ENCODE measurements around the gene COBL.

Gene COBL

DNA sequence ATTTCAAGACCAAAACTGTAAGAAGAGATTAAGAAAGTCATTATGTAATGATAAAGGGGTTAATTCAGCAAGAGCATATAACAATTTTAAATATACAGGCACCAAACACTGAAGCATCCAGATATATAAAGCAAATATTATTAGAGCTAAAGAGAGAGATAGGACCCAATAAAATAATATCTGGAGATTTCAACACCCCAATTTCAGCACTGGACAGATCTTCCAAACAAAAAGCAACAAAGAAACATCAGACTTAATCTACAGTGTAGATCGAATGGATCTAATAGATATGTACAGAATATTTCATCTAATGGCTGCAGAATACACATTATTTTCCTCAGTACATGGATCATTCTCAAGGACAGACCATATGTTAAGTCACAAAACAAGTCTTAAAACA is 151.3 kb downstream of the COBL start:
- TF ChIP-seq, protein P1, sequence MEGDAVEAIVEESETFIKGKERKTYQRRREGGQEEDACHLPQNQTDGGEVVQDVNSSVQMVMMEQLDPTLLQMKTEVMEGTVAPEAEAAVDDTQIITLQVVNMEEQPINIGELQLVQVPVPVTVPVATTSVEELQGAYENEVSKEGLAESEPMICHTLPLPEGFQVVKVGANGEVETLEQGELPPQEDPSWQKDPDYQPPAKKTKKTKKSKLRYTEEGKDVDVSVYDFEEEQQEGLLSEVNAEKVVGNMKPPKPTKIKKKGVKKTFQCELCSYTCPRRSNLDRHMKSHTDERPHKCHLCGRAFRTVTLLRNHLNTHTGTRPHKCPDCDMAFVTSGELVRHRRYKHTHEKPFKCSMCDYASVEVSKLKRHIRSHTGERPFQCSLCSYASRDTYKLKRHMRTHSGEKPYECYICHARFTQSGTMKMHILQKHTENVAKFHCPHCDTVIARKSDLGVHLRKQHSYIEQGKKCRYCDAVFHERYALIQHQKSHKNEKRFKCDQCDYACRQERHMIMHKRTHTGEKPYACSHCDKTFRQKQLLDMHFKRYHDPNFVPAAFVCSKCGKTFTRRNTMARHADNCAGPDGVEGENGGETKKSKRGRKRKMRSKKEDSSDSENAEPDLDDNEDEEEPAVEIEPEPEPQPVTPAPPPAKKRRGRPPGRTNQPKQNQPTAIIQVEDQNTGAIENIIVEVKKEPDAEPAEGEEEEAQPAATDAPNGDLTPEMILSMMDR (IDR thresholded peaks at IDR 0.05; ENCODE audit: low read depth, low read length), result no peak
- H3K4me3 ChIP-seq (ENCODE audit: low read depth, low read length), result no peak overlapping the region

DNA sequence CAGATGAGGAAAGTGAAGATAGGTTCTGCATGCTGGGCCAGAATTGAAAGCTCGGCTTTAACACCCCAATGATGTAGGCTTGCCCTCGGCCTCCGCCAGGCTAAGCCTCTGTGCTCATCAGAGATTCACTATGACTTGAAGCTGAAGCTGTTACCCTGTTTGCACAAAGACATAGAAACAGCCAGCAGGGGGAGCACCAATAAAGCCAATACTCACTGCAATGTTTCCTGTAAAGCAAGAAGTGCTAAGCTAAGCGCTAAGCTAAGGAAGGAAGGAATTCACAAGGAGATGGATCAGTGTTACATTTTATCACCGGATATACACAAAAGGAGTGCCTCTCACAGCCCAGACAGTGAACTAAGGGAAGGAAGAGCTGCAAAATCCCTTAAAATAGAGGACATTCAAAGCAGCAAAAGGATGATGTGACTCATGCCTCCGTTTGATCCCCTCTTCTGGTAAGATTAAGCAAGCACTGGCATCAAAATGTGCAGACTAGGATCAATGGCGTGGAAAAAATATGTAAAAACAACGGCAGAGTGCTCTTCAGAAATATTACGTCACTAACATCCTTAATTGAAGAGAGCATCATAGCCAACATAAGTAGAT is 153.8 kb downstream of the COBL start:
- TF ChIP-seq, protein P1 (IDR thresholded peaks at IDR 0.05; ENCODE audit: low read depth, low read length), result peak; percentile 82
- H3K4me3 ChIP-seq (ENCODE audit: low read depth, low read length), result no peak overlapping the region

DNA sequence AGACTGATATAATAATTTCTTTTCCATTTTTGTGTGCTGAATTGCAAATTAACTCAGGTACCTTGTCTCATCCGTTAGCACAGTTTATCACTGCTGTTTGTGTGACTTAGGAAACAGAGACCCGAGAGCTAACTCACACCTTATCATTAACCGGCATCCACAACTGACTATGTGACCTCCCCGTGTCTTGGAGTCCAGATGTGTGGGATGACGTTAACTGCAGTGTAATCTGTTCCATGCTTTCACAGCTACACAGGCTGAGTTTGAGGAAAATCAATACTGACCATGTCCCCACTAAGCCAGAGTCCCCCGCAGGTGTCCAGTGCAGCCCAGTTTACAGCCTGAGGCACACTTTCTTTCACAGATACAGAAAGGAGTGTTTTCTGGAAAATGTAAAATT is 154.7 kb downstream of the COBL start:
- no peak overlapping the region for H3K4me3 ChIP-seq (ENCODE audit: low read depth, low read length)
- TF ChIP-seq, protein P1 (IDR thresholded peaks at IDR 0.05; ENCODE audit: low read depth, low read length), result no peak

DNA sequence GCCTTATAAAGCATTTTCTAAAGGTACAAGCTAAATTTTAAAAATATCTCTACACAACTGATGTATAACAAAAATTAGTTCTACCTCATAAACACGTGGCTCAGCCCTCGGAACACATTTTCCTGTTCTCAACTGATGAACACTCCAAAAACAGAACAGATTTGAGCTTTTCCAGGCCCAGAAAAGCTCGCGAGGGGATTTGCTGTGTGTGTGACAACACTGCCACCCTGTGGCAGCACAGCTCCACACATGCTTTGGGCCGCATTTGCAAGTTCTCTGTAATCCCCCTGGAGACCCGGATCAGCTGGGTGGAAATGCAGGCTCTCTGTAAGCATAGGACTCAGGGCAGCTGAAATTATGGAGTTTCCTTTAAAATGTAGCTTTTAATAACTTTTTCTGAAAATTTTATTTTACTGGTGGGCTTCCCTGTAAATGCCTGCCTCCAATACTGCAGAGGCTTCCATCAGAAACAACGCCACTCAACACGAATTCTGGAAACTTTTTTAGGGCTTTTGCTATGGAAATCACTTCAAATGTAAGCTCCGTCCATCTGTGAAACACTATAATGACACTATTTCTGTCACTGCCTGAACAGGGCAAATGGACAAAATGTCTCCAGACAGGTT is 155.5 kb downstream of the COBL start:
- TF ChIP-seq, protein P1 (IDR thresholded peaks at IDR 0.05; ENCODE audit: low read depth, low read length), result peak; percentile 89
- no peak overlapping the region for H3K4me3 ChIP-seq (ENCODE audit: low read depth, low read length)

DNA sequence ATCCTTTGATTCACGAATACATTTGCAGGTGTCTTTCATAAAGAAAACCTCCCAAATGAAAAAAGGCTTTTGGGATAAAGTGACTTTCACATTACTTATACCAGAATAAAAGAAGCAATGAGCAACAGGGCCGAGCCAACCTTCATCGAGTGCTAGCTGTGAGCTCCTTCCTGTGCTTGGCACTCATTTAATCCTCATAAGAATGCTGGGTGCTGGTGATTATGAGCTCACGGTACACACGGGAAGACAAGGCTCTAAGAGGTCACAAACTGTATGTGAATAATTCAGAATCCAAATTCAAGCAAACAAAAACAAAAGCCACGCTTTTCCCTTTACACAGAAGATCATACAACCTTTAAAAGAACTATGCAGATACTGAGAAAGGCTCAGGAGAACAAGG is 156.2 kb downstream of the COBL start:
- TF ChIP-seq, protein P1 (IDR thresholded peaks at IDR 0.05; ENCODE audit: low read depth, low read length), result no peak
- no peak overlapping the region for H3K4me3 ChIP-seq (ENCODE audit: low read depth, low read length)

DNA sequence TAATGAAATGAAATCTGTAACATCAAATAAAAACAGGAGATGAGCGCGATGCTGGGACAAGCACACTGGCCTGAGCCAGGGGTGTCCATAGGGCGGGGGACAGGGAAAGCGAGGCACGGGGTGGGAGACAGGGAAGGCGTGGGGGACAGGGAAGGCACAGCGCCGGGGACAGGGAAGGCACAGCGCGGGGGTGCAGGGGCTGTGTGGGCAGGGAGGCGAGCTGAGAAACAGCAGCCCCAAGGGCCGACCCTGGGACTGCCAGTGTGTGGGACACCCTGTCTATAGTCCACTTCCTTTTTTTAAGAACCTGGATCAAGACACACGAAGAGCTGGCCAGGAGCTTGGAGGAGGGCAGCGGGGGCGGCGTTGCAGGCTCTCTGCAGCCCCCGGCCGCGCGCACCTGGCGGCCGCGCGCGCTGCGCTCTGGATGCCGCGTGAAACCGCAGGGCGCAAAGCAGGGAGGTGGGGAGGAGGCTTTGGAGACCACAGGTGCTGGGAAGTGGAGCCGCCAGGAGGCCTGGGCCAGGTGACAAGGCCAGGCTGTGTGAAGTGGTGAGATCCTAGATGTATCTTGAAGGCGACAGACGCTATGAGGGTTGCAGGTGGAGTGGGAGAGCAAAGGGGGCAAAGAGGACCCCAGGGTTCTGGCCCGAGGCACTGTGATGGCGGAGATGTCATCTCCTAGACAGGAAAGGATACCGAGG is 157.7 kb downstream of the COBL start:
- TF ChIP-seq, protein P1 (IDR thresholded peaks at IDR 0.05; ENCODE audit: low read depth, low read length), result no peak
- no peak overlapping the region for H3K4me3 ChIP-seq (ENCODE audit: low read depth, low read length)

DNA sequence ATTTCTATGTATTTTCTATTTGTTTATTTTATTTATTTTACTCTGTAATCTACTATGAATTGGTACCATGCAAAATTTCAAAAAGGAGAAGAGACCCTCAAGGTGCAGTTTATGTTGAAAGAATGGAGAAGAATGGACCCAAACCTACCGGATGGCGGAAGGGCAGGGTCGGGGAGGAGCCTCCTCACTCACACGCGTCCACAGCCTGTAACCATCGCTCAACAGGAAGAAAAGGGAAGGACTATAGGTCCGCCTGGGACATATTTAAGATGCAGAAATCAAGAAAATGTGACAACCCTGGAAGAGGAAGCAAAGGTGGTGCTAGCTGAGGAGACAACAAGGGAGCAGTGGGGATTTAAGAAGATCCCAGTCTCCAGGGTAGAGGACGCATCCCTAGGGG is 158.4 kb downstream of the COBL start:
- TF ChIP-seq, protein P1 (IDR thresholded peaks at IDR 0.05; ENCODE audit: low read depth, low read length), result no peak
- no peak overlapping the region for H3K4me3 ChIP-seq (ENCODE audit: low read depth, low read length)
